AG04450 (cell line): ENCODE results near the gene TEKTIP1. TPM values are rescaled to one million over a fixed set of nuclear protein-coding genes. Genes with fewer than 3 reads are reported as not detected.

Experiments
- CTCF ChIA-PET: fragments of 300-600, 350-600 bp; formaldehyde crosslinking; extraction: SDS; loops from one replicate; lab custom pipeline; 2022; ENCODE audit warnings: antibody characterized with exemption, inconsistent platforms; lab: Charles Lee
- POLR2A ChIA-PET: fragments of 350-600 bp; formaldehyde crosslinking; extraction: SDS; loops from one replicate; lab custom pipeline; 2021; ENCODE audit warnings: antibody characterized with exemption, inconsistent platforms; lab: Yijun Ruan, JAX
- DNase-seq: peaks from one replicate; pipeline ENCODE4 v3.0.0-alpha.2; 2011; ENCODE audit warnings: low read depth, low spot score
- H3K27ac ChIP-seq: one replicate; pipeline ENCODE4 v1.5.1; 2012; ENCODE audit warnings: low read depth, low read length, control low read depth
- H3K27me3 ChIP-seq: one replicate; pipeline ENCODE4 v1.6.0; 2012; ENCODE audit warnings: low read length; ENCODE audit not compliant: control insufficient read depth, insufficient read depth
- H3K4me3 ChIP-seq: 2 replicates; pipeline ENCODE4 v1.5.1; 2011; ENCODE audit warnings: mild to moderate bottlenecking, low read depth, low read length, control low read depth
- H3K9me3 ChIP-seq: 2 replicates; pipeline ENCODE4 v1.5.1; 2012; ENCODE audit warnings: low read length; ENCODE audit not compliant: control insufficient read depth, insufficient read depth
- CTCF ChIP-seq: IDR thresholded peaks from 2 replicates; pipeline ENCODE4 v1.5.1; 2011; ENCODE audit warnings: low read depth, low read length, control low read depth, inconsistent platforms
- polyA plus RNA-seq: library from polyadenylated mRNA; depleted of rRNA; stranded (reverse); fragments of >200 nt; gene quantifications from 2 replicates; pipeline ENCODE4 v1.2.3, GENCODE V29; 2011

The TEKTIP1 gene
- polyA plus RNA-seq, 1 experiment = not detected

- peak within 1 kb of the TSS; percentile 61 for H3K27ac ChIP-seq
- TF ChIP-seq CTCF = no peak
- H3K27me3 ChIP-seq = no peaks in the 10 kb centered on the region
- no peaks in the 10 kb centered on the region; the same call in 1 of the 2 replicates for H3K9me3 ChIP-seq
- ChIA-PET POLR2A (no interaction called here), CTCF (no interaction called here)
- DNase-seq = no peak
- H3K4me3 ChIP-seq = peak within 1 kb of the TSS; percentile 80
These were observed 33.8 kb downstream of the TEKTIP1 start, which contains the start of gene HMG20B for GRCh38 chr19:3572855-3573161. TSS of gene HMG20B (plus strand) at chr19:3572944. CDS start at chr19:3573310, 366 bp downstream.

GRCh38 chr19:3573162-3573857 lies 34.3 kb downstream of the TEKTIP1 start:
- ChIA-PET CTCF (no interaction called here), POLR2A (no interaction called here)
- DNase-seq = no peak
- no peaks in the 10 kb centered on the region; the same call in 1 of the 2 replicates for H3K9me3 ChIP-seq
- H3K27ac ChIP-seq = peak overlapping the region; percentile 61
- no peak for TF ChIP-seq CTCF
- peak overlapping the region; percentile 80 for H3K4me3 ChIP-seq
- H3K27me3 ChIP-seq = no peaks in the 10 kb centered on the region

GRCh38 chr19:3573858-3574637 lies 35.1 kb downstream of the TEKTIP1 start:
- Histone ChIP-seq H3K4me3 (peak overlapping the region; percentile 80), H3K27ac (no peak overlapping the region), H3K9me3 (no peaks in the 10 kb centered on the region; the same call in 1 of the 2 replicates), H3K27me3 (no peaks in the 10 kb centered on the region)
- peak; percentile 75 for DNase-seq
- ChIA-PET CTCF (no interaction called here), POLR2A (interaction anchor here (0.5 kb wide), 2 partner anchors 236 to 1914 kb away, joined by 3 read pairs; no protein-coding TSS in a partner anchor)
- no peak for TF ChIP-seq CTCF

- CTCF ChIA-PET = no interaction called here
- Histone ChIP-seq H3K27me3 (no peaks in the 10 kb centered on the region), H3K4me3 (no peak overlapping the region), H3K27ac (no peak overlapping the region), H3K9me3 (no peaks in the 10 kb centered on the region; the same call in 1 of the 2 replicates)
- DNase-seq = no peak
- POLR2A ChIA-PET = no interaction called here
- peak; percentile 27; the same call in 1 of the 2 replicates for TF ChIP-seq CTCF
These were observed 36.3 kb downstream of the TEKTIP1 start for GRCh38 chr19:3575260-3575741.
